ENCODE results near the gene CDK2AP2.

Gene CDK2AP2

DNA sequence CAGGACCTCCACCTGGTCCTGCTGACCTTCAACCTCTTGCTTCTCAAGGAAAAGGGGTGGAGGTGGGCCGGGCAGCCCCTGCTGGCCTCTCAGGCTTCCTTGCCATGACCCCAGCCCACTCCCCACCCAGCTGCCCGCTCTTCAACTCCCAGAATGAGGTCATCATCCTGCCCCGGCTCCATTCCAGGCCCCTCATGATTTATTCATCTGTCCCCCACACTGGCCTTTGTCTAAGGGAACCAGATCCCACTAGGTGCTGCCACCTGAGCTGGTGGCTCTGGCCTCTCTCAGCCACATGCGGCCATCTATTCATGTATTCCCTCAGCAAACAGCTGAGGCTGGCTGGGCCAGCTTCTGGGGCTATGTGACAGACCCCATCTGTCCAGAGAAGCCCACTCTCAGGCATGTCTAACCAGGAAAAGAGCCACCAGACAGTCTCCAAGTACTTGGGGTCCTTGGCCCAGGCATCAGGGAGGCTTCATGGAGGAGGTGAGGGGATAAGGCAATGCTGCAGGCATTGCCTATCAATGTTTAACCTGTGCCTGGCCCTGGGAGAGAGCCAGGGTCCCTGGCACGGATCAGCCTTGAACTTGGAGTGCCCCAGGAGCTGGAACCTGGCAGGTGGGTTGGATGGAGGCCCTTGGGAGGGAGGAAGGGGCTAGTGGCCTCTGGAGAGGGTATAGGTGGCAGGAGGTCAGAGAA is 17.5 kb upstream of the CDK2AP2 start:
- H3K4me3 ChIP-seq (ENCODE audit: low read length), result no peak overlapping the region
- no peaks in the 10 kb centered on the region for H3K36me3 ChIP-seq (replicated peaks; ENCODE audit: low read depth, low read length)
- TF ChIP-seq CTCF (IDR thresholded peaks at IDR 0.05; ENCODE audit: low read depth, low read length) (no peak), EZH2phosphoT487 (IDR thresholded peaks at IDR 0.05; ENCODE audit: low read depth) (no peak)
- no peak overlapping the region for H3K4me2 ChIP-seq (ENCODE audit: low read length)
- H3K27ac ChIP-seq (ENCODE audit: low read length), result no peak overlapping the region
- peaks cover 11% of the 10 kb centered on the region for H3K27me3 ChIP-seq (ENCODE audit: low read depth, low read length)
- no peaks in the 10 kb centered on the region for H4K20me1 ChIP-seq (ENCODE audit: insufficient read depth, low read length)
- no peak overlapping the region for H3K9ac ChIP-seq (ENCODE audit: low read length)
- H3K4me1 ChIP-seq (ENCODE audit: low read length), result no peaks in the 10 kb centered on the region
- H2AFZ ChIP-seq (ENCODE audit: low read depth, low read length), result no peak overlapping the region
- H3K79me2 ChIP-seq (ENCODE audit: low read length), result no peaks in the 10 kb centered on the region
- H3K9me3 ChIP-seq (ENCODE audit: insufficient read depth, low read length), result no peaks in the 10 kb centered on the region

GRCh38 chr11:67524480-67524808 is 16.5 kb upstream of the CDK2AP2 start:
- Histone ChIP-seq H3K9me3 (ENCODE audit: insufficient read depth, low read length) (no peaks in the 10 kb centered on the region), H3K27ac (ENCODE audit: low read length) (no peak overlapping the region), H3K9ac (ENCODE audit: low read length) (no peak overlapping the region), H3K36me3 (replicated peaks; ENCODE audit: low read depth, low read length) (no peaks in the 10 kb centered on the region), H2AFZ (ENCODE audit: low read depth, low read length) (no peak overlapping the region), H3K27me3 (ENCODE audit: low read depth, low read length) (peaks cover 11% of the 10 kb centered on the region), H3K4me1 (ENCODE audit: low read length) (no peaks in the 10 kb centered on the region), H3K79me2 (ENCODE audit: low read length) (no peaks in the 10 kb centered on the region), H4K20me1 (ENCODE audit: insufficient read depth, low read length) (no peaks in the 10 kb centered on the region), H3K4me3 (ENCODE audit: low read length) (no peak overlapping the region), H3K4me2 (ENCODE audit: low read length) (no peak overlapping the region)
- no peak for TF ChIP-seq CTCF (IDR thresholded peaks at IDR 0.05; ENCODE audit: low read depth, low read length)
- no peak for TF ChIP-seq EZH2phosphoT487 (IDR thresholded peaks at IDR 0.05; ENCODE audit: low read depth)

- H3K4me1 ChIP-seq (ENCODE audit: low read length), result no peaks in the 10 kb centered on the region
- H2AFZ ChIP-seq (ENCODE audit: low read depth, low read length), result no peak overlapping the region
- H3K4me3 ChIP-seq (ENCODE audit: low read length), result no peak overlapping the region
- no peaks in the 10 kb centered on the region for H3K9me3 ChIP-seq (ENCODE audit: insufficient read depth, low read length)
- no peak overlapping the region for H3K4me2 ChIP-seq (ENCODE audit: low read length)
- no peaks in the 10 kb centered on the region for H3K36me3 ChIP-seq (replicated peaks; ENCODE audit: low read depth, low read length)
- no peaks in the 10 kb centered on the region for H4K20me1 ChIP-seq (ENCODE audit: insufficient read depth, low read length)
- no peaks in the 10 kb centered on the region for H3K79me2 ChIP-seq (ENCODE audit: low read length)
- H3K9ac ChIP-seq (ENCODE audit: low read length), result no peak overlapping the region
- TF ChIP-seq CTCF (IDR thresholded peaks at IDR 0.05; ENCODE audit: low read depth, low read length), result no peak
- TF ChIP-seq EZH2phosphoT487 (IDR thresholded peaks at IDR 0.05; ENCODE audit: low read depth), result no peak
- no peak overlapping the region for H3K27ac ChIP-seq (ENCODE audit: low read length)
- peaks cover 11% of the 10 kb centered on the region for H3K27me3 ChIP-seq (ENCODE audit: low read depth, low read length)
Measured at GRCh38 chr11:67523556-67524479, 15.9 kb upstream of the CDK2AP2 start.

DNA sequence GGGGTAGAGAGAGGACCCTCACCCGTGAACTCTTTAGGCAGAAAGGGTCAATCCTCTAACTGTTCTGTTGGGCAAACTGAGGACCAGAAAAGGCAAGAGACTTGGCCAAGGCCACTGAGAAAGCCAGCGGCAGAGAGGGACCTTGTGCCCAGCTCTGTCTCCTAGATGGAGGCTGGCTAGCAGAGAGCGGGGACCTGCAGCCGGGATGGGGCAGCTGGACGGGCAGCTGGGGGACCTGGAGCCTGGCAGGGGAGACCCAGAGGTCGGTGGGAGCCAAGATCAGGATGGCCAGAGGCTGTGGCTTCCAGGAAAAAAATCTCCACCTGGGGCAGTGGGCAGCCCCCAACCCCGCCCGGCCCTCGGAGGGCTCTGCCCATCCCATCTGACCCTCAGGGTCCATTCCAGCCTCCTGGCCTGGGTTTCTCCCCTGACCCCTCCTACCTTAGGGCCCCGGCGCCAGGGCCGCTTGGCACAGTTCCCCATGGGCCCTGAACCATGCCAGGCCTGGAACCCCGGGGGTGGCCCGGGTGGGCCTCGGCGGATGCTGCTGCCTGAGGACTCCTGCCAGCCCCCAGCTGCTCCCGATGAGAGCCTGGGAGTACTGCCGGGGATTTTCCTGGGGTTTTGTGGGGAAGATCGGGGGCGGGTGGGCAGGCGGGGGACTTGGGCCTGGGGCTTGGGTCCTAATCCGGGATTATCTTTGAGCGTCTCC is 15.0 kb upstream of the CDK2AP2 start, which contains the start of gene CABP2:
Gene CABP2 (minus strand): TSS at position 603 of the 712 bp plus-strand sequence. CDS start 120 bp downstream, at position 483.
- no peaks in the 10 kb centered on the region for H3K9me3 ChIP-seq (ENCODE audit: insufficient read depth, low read length)
- no peaks in the 10 kb centered on the region for H3K79me2 ChIP-seq (ENCODE audit: low read length)
- no peaks in the 10 kb centered on the region for H3K36me3 ChIP-seq (replicated peaks; ENCODE audit: low read depth, low read length)
- no peak within 1 kb of the TSS for H2AFZ ChIP-seq (ENCODE audit: low read depth, low read length)
- H3K4me1 ChIP-seq (ENCODE audit: low read length), result no peaks in the 10 kb centered on the region
- H3K4me3 ChIP-seq (ENCODE audit: low read length), result no peak within 1 kb of the TSS
- no peak within 1 kb of the TSS for H3K9ac ChIP-seq (ENCODE audit: low read length)
- no peak for TF ChIP-seq CTCF (IDR thresholded peaks at IDR 0.05; ENCODE audit: low read depth, low read length)
- TF ChIP-seq EZH2phosphoT487 (IDR thresholded peaks at IDR 0.05; ENCODE audit: low read depth), result no peak
- no peak within 1 kb of the TSS for H3K27ac ChIP-seq (ENCODE audit: low read length)
- H3K27me3 ChIP-seq (ENCODE audit: low read depth, low read length), result peaks cover 10% of the 10 kb centered on the region
- H3K4me2 ChIP-seq (ENCODE audit: low read length), result no peak within 1 kb of the TSS
- H4K20me1 ChIP-seq (ENCODE audit: insufficient read depth, low read length), result no peaks in the 10 kb centered on the region
